Fibroblast of skin of right quadriceps (primary cell): ENCODE results near the gene TMEM240.
"Not testable (repeated sequence)": the region's sequence is repeated elsewhere in the genome, so short reads cannot be mapped to it uniquely, and the experiment has no call there.

ENCODE experiments used
- DNase-seq: peaks from one replicate; pipeline ENCODE4 v3.0.0-alpha.2; 2013

TMEM240 gene

DNA sequence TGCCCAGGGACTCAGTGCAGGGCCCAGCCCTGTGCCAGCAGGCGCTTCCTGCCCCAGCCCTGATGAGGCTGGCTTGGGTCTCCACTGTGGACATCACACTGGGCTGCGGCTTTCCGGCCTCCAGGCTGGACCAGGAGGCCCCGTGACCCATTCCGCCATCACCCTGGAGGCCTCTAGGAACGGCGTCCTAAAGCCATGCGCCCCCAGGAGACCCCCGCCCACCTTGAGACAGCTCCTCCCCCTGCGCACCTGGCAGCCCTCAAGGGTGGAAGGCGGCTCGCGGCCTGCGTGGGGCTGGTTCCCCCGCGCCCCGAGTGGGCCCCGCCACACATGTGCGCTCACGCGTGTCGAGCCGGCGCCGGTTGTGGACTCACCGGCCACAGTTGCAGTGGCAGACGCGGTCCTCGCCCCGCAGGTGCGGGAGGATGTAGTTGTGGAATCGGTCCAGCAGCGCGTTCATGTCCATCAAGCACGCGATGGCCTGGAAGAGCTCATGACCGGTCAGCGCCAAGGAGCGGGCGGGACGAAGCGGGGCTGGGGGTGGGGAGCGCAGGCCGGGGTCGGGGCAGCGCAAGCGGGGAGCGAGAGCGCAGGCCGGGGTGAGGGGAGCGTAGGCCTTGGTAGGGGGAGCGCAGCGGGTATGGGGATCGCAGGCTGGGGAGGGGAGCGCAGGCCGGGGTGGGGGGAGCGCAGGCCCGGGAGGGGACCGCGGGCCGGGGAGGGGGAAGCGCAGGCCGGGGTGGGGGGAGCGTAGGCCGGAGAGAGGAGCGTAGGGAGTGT, 924 bp downstream of the TMEM240 start:
- peak; percentile 15 for DNase-seq

DNA sequence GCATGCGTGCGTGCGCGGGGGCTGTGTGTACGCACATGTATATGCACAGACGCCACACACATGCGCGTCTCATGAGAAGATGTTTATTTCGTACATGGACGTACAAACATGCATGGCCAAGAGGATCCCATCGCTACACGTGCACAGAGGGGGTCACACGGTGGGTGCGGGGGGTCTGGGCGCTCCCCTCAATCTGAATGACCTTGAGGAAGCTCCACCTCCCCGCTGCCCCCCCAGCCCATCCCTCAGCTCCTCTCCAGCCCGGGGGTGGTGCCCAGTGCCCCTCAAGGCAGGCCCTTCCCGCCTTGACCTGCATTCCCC, 1.5 kb downstream of the TMEM240 start:
- no peak for DNase-seq

DNA sequence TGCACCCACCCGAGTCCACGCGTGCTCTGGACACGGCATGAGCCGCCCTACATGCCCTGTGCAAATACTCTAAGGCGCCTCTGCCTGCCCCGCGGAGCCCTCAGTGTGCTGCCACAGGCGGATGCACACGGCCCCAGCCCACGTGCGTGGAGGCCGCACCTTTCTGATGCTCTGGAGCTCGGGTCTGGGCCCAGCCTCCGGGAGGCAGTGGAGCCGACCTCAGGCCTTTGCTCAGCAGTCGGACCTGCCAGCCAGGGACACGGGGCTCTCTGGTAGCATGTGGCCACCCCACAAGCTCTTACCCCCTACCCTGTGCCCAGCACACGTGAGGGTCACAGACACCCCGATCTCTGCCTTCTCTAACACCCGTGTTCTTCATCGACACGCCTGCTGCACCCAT, 2.1 kb downstream of the TMEM240 start:
- no peak for DNase-seq

DNA sequence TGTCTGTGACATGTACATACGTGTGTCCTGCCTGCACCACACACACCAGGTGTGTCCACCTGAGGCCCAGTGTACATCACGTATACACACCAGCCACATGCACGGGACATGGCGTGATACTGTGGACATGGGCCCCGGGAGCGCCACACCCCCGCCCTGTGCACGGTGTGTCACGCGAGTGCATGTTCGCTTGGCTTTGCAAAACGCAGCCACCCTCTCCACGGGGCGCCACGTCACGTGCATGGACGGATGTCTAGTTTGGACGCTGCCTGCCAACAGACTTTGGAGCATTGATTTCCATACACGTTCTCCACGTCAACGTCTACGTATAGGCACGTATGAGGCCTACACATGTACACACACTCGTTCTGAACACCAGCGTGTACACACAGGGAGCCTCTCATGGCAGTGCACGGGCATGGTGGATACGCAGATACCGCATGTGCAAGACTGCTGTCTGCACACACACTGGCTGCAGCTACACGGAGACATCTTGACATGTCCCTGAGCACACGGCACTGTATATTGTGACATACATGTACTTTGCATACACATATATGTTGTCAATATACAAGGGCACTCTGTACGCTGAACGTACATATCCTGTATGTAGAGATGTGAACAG, 2.7 kb downstream of the TMEM240 start:
- DNase-seq = no peak

DNA sequence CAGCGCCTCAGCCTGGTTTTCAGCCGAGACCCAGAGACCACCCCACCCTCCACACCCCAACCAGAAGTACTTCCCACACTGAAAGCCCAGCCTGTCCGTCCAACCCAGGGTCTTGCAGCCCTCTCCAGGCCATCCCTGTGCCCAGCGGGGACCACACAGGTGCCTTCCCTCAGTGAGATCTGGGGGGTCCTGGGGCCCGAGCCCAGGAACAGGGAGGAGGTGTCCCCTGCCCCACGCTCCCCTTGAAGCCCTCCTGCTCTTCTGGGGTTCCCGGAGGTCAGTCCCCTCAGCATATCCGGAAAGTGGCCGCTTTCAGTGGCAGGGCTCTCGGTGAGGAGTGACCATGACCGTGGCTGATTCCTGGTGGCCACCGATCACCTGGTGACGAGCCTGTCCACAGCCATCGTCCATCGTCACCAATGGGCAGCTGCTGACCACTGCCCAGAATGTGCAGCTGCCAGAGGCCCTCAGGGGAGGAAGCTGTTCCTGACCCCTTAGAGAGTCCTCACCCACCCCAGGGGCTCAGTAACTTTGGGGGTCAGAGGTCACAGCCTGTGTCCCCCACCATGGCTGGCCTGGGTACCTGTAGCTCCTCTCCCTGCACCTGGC, 3.4 kb downstream of the TMEM240 start:
- no peak for DNase-seq

DNA sequence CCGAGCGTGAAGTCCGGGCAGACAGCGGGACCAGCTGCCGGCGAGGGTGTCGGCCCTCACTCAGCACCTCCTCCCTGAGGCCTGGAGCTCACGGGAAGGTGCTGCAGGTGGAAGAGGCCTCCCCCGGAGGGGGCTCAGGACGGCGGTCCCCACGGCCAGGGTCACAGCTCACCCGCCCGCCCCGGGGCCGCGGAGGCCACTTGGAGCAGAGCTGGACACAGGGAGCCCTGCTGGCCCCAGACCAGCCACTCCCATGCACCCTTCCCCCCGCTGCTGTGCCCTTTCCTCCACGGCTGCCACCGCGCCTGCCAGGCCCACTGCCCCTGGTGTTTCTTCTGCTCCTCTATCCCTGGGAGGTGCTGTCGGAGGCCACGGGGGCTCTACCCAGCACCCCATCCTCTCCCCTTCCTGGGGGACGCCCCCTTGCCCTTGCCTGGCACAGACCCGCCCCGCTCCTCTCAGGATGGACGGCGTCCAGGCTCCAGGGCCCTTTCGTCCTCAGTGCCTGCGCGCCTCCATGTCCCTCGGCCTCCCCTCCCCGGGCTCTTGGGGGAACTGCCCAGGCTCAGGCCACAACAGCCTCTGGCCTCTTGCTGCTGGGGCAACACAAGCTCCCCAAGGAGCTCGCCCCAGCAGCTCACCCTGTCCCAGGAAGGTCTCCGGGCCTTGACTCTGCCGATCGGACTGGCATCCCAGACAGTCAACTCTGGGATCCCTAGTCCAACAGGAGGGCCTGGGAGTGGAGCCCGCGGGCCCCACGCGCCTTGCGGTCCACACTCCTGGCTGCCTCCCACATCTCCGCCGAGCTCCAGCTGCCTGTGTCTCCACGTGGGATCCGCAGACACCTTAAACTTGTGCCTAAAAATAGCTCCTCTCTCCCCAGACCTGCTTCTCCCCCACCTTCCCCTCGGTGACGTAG, 4.1 kb downstream of the TMEM240 start:
- DNase-seq = no peak

DNA sequence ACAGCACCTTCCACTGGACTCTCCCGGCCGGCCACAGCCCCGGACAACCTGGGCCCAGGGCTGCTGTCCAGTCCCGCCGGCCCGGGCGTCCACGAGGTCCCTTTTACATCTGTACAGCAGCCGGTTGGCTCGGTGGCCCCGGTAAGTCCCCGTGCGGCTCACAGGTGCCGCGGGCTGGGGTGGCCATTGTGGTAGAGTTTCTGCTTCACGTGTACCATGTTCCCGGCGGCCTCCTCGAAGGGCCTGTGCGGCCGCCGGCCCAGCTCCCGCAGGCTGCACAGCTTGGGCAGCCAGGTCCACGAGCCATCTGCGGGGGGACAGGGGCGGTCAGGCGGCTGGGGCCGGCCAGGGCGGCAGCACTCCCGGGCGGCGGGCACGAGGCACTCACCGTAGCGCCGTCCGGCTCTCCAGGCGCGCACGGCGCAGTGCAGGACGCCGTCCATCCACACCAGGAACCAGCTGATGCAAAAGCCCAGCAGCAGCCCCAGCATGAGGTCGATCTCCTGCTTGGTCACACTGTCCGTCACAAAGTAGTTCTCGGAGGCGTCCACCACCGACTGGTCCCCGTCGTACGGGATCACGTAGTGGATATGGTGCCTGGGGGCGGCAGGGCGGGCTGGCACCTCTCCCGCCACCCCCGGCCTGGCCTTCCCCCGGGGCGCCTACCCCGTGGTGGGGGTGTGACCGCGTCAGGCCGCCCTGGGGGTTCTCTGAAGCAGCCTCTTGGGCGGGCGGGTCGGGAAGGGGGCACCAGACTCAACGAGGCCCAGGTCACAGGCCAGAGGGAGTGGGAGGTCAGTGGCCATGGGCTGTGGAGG, 5.0 kb downstream of the TMEM240 start:
- no peak for DNase-seq

DNA sequence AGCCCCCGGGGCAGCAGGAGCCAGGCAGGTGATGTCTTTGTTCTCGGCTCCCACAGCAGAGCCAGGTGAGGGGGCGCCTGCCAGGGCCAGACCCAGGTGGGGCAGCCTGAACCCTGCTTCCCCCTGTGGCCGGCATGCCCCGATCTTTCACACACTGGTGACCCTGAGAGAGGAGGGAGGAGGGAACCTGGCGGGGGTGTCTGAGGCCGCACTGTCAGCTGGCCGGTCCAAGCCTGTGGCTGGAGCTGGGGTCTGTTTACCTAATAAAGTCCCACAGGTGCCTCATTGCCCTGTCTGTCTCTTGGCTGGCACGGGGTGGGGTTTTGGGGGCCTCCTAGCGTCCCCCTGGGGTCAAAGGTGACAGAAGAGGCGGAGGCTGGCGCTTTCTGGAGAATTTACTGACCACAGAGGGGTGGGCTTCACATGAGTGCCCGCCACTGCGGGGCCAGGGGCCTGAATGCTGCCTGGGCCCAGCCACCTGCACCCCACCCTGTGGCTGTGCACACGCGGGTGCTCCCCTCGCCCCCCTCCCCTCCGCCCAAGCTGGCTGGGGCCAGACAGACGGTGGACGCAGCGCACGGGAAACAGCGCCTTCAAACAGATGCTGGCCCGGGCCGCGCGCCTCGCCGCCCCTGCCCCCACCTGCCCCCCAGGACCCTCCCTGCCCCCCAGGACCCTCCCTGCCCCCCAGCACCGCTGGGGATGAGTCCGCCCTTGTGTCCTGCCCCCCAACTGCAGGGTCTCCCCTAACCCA, 5.8 kb downstream of the TMEM240 start:
- DNase-seq = no peak

DNA sequence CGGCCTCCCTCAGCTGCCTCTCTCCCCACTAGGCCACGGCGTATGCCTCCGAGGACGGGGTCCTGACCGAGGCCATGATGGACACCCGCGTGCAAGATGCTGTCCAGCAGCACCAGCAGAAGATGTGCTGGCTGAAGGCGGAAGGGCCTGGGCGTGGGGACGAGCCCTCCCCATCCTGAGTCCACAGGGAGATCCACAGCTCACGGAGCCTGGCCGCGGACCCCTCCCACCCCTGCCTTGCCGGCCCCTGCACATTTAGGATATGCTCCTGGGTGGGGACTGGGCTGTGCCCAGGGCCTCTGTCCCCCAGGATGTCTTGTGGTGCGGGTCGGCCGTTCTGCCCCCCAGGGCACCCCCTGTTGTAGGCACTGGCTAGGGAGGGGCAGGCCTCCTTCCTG, 6.5 kb downstream of the TMEM240 start:
- DNase-seq = not testable (repeated sequence)

DNA sequence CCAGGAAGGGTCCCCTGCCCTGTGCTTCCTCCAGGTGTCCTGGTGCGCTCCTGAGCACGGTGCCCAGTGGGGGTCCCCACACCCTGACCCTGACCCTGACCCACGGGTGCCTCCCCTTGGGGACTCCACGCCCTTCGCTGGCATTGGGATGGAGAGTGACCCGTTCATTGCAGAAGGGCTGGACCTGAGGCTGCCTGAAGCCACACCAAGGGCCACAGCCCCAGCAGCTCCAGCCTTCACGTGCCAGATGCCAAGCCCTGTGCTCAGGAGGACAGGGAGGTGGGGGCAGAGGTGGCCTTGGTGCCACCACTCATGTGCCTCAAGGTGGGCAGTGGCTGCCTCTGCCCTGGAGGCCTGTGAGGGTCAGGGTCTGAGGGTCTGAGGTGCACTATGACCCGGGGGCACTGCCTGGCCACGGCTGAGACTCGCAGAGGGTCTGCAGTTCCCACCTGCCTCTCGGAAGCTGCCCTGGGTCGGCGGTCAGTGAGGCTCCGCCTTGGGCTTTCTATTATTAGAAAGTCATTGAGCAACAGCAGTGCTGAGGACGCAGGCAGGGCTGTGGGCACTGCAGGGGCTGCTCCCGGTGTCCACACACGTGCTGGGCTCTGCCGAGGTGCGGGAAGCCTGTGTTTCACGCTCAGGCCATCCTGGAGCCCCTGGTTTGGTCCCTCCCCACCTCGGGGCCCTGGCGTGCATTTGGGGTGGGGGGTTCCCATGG, 7.1 kb downstream of the TMEM240 start:
- not testable (repeated sequence) for DNase-seq

DNA sequence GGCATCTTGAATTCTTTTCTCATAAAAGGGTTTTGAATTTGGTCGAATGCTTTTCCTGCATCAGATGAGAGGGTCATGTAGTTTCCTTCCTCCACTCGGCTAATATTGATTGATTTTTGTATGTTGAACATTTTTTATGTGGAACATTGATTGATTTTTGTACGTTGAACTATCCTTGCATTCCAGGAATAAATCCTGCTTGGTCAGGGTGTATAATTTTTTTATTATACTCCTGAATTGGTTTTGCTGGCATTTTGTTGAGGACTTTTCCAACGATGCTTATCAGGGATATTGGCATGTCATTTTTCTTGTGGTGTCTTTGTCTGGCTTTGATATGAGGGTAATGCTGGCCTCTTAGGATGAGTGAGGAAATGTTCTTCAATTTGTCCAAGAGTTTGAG, 8.5 kb downstream of the TMEM240 start:
- DNase-seq = no peak

DNA sequence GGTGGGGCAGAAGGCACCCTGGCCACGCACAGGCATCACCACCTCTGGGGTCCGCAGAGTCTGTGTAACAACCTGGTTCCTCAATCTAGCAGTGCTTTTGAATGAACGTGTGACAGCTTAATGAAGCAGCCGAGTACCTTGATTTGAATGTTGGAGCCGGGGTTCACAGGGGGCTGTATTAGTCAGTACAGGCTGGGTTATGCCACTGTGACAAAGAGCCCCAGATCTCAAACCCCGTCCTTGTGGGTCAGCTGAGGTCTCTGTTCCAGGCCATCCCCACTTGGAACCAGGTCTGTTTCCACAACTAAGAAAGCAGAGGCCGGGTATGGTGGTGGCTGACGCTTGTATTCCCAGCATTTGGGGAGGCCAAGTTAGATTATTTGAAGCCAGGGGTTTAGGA, 10.5 kb downstream of the TMEM240 start:
- DNase-seq = no peak

DNA sequence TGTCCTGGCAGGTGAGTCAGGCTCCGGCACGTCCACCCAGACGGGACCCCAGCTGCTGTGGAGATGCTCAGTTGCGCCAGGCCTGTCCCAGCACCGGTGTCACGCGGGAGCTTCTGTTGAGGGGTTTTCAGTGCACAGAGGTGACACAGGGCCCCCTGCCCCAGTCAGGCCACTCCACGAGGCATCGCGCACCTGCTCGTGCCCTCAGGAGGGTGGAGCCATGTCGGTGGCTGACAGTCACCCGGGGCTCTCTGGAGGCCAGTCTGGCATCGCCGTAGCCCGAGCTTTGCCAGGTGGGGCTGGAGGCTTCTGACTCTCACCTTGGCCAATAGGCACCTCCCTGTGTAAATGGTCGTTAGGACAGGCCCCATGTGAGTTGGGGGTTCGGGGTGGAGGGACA, 11.1 kb downstream of the TMEM240 start:
- DNase-seq = no peak

DNA sequence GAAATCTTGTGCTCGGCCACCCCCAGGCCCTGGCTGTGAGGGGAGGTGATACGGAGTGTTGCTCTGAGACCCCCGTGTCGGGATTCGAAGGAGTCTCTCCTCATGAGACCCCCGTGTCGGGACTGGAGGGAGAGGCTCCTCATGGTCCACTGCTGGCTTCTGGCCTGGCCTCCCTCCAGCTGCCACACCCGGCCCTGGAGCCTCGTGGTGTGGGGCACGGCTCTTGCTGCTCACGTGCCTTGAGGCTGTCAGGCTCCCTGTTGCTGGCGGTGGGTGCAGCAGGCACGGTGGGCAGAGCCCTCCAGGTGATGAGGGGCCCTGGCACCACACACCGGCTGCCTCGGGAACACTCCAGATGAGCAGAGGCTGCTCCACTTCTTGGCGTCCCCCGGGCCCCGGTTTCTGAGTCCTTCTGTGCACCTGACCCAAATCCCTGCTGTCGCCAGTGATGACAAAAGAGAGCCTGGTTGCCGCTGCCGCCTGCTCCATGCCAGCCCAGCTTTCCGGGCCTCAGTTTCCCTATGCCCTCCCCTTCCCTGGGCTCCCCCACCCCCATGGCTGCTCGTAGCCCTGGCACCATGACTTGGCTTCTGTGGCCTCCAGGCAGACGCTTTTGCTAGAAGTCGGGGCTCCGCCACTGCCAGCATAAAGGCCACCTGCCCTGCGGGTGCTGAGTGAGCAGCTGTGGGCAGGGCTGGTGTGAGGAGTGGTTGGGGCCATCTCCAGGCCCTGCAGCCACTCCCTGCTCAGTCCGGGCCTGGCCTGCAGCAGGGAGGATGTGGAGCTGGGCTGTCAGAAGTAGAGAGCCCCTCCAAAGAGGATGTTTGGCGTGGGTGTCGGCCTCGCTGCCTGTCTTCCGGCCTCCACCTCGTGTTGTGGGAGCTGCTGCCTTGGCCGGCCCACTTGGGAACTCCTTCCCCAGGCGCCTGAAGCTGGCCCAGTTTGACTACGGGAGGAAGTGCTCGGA, 11.8 kb downstream of the TMEM240 start:
- no peak for DNase-seq

DNA sequence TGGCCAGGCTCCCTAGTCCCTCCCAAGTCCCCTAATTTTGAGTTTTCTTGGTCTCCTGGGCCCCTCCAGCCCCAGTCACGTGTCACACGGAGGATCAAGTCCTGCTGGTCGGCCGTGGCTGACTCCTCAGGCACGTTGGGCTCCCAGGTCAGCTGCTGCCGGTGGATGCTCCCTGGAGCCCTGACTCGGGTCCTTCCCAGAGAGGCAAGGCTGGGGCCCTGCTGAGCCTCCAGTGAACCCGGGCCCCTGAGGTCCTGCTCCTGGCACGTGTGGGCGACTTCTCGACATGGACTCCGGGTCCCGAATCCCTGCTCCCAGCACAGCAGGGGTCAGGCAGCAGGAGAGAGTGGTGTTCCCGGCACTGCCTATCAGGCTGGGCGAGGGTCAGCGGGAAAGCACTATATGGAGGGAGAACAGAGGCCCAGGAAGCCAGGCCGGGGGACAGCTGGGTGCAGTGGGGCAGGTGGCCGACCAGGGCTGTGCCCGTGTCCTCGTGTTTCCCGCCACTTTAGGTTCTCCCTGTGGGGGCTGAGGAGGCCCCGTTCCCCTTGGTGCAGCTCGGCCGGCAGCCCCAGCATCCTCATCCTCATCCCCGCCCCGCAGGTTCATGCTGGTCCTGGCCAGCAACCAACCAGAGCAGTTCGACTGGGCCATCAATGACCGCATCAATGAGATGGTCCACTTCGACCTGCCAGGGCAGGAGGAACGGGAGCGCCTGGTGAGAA, 13.2 kb downstream of the TMEM240 start:
- DNase-seq = no peak

DNA sequence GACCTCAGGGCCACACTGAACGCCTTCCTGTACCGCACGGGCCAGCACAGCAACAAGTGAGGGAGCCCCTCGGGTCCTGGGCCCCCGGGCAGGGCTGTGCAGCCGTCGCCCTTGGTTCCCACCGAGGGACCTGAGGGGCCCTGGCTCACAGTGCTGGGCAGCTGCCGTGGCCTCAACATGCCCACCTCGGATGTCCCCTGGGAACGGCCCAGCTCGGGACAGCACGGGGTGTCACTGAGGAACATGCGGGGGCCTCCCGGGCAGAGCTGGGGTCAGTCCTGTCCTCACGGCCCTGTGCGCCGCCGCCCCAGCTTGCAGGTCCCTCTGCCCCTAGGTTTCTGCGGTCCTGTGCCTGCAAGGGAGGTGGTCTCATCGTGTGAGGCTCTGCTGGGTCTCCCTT, 13.9 kb downstream of the TMEM240 start:
- not testable (repeated sequence) for DNase-seq

DNA sequence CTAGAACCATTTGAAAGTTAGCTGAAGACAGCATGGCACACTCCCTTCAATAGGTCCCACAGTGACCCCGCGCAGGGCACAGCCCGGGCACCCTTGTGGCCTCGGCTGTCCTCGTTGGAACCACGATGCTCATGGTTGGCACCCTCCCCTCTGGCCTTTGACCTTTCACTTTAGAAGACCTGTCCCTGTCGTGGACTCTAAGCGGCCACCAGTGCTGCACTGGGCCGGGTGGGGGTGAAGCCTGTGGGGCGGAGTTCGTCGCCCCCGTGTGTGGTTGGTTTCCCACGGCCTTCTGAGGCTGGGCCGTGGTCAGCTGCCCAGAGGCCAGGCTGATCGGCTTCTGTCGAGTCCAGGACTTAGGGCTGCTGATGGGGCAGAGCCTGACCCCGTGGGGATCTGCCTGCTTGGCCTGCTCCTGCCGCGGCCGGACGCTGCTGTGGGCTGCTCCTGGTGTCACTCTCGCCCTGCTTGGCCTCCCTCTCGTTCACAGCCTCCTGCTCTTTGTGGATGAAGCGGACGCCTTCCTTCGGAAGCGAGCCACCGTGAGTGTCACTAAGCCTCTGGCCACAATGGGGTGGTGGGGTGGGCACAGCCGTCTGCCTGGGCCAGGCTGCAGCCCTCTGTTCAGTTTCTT, 15.6 kb downstream of the TMEM240 start:
- DNase-seq = not testable (repeated sequence)

DNA sequence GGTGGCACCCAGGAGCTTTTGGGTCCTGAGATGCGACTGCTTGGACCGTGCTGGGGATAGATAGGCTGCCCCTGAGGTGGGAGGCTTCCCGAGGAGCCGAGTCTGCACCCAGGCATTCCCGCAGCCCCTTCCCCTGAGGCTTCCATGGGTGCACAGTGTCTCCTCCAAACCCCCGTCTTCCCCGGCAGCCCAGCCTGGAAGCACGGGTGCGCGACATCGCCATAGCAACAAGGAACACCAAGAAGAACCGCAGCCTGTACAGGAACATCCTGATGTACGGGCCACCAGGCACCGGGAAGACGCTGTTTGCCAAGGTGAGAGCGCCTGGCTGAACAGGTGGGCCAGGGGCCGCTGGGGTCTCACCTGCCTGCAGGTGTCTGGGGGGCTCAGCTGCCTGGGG, 16.8 kb downstream of the TMEM240 start:
- not testable (repeated sequence) for DNase-seq

DNA sequence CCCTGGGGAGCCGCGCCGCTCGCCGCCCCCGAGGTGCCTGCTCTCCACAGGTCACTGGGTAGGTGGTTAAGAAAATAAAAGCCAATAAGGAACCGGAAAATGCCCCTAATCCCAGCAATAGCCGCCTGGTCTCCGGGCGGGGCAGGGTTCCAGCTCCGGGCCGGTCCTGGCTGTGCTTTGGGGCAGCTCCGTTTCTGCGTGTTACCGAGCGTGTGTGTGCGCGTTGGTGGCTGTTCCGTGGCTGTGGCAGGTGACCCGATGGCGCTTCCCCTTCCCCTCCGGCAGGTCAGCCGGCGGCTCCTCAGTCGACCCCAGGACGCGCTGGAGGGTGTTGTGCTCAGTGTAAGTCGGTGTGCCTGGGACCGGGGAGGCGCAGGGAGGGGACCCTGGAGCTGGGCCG, 17.2 kb downstream of the TMEM240 start:
- DNase-seq = not testable (repeated sequence)
